ENCODE data around the gene FKBP15. TPM values are rescaled to one million over a fixed set of nuclear protein-coding genes. Genes with fewer than 3 reads are reported as not detected.
"Not testable (repeated sequence)": the region's sequence is repeated elsewhere in the genome, so short reads cannot be mapped to it uniquely, and the experiment has no call there.

FKBP15 gene
- total RNA-seq, 1 donor from 2014 or later: 20.5 TPM

DNA sequence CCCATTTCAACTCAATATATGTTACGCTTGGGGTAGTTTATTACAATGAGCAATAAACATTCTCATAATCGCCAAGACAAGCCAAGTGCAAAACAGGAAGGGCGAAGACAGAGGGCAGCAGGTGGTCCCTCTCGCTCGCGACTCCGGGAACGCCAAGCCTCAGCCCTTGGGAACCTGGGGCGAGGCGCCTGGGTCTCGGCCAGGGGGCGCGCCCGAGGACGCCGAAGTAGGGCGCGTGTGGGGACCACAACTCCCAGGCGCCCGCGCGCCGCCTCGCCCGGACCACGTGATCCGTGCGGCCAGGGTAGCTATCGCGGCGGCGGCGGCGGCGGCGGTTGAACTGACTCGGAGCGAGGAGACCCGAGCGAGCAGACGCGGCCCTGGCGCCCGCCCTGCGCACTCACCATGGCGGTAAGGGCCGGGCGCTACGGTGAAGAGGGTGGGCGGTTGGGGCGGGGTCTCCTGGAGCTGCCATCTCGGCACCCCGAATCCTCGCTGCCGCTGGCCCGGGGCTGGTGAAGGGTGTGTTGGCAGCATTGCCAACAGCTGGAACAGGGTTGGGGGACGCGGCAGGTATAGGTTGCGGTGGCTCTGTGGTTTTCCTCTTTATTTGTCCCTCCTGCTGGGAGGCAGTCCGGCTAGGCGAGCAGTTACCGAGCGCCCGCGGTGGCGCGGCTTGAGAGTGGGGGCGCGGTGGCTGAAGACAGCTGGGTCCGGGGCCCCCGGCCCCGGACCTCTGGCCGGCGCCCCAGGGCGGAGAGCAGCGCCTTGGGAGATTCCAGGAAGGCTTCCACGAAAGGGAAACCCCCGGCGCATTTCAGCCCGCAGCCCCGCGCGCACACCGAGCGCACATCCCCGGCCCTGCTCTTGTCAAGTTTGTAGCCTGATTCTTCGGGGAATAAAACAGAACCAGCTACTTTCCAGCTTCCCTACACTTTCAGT lies 70.1 kb downstream of the FKBP15 start, which contains the start of gene SLC31A2:
Gene SLC31A2, plus strand, starts transcription at position 338 of the 942 bp plus-strand sequence. Its CDS starts 68 bp downstream, at position 406.
- DNase-seq (ENCODE audit: low read depth): peak; percentile 97

DNA sequence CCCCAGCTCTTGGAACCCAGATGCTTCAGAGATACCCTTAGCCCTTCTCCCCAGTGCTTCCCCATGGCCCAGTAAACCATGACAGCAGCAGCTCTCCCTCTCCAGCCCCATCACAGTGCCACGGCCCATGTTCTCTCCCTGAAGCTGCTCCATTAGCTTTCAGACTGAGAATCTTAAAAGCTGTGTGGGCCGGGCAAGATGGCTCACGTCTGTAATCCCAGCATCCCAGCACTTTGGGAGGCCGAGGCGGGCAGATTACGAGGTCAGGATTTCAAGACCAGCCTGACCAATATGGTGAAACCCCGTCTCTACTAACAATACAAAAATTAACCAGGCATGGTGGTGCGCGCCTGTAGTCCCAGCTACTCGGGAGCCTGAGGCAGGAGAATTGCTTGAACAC lies 71.5 kb downstream of the FKBP15 start:
- DNase-seq (ENCODE audit: low read depth): not testable (repeated sequence)

DNA sequence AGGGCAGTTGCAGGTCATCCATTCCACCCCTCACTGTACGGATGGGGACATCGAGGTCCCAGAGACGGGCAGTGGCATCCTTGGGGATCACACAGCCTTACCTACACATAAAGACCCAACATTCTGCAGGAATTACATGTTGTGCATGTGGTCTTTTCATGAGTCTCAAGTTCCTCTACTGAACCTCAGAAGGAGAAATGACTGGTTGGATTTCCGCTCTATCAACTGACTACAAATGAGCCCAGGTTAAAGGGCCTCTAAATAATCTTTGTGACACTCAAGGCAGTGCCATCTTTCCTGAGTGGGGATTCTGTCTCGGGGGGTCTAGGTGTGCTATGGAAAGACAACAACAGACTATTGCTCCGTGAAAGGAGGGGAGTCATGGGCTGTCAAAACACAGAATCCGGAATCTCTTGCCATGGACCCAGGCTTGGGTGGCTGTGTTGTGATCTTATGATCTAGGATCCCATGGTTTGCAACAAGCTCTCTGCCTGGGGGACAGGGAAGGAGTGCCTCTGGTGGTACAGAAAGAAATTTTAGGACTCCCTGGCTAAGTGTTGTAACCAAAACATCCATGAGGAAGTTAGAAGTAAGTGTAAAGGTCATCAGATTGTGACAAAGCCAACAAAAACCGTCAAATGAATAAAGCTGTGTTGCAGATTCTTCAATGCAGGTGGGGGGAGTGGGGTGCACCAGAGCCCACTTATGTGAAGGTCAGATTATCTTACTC lies 72.1 kb downstream of the FKBP15 start:
- no peak for DNase-seq (ENCODE audit: low read depth)

DNA sequence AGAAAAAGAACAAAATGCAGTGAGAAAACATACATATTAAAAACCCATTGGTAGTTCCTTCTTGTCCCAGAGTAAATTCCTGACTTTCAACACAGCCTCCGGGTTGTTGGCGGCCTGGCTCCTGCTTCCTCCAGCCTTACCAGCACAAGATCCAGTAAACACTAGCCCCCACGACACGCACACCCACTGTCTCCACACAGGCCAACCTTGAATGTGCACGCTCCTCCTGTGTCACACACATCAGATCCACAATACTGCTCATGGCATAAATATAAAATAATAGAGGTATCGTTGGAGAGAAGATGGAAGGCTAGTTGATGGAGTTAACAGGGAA lies 72.7 kb downstream of the FKBP15 start:
- DNase-seq (ENCODE audit: low read depth): no peak

DNA sequence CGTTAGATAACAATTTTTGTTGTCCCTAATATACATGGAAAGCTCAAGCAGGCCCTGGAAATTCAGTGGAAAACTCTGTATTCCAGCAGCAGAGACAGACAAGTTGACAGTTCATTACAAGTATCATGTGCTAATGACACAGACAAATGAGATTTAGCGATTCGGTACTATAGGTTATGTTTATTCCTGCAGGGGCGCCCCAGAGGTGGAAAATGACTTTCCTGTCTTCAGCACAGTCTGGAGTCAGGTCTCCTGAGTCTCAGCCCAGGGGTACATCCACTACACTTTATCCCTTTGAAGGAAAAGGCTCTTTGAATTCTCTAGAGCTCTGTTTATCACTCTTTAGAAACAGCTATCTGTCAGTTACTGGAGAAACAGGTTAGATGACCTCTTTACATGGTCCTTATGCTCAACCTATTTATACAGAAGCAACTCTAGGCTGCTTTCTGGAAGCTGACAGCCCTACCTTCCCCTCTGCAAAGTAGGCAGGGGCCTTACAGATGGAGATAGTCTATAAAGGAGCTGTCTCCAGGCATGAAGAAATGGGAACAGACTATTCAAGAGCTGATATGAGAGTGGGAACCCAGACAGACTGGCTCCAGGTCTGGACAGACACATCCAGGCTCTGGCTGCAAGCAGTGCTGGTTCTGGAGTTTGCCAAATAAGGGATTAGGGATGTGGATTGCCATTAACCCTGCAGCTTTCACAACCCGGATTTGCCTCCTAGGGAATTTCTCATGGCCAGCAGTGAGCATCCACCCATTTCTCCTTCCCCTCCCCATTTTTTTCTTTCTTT lies 77.4 kb downstream of the FKBP15 start:
- DNase-seq (ENCODE audit: low read depth): no peak

DNA sequence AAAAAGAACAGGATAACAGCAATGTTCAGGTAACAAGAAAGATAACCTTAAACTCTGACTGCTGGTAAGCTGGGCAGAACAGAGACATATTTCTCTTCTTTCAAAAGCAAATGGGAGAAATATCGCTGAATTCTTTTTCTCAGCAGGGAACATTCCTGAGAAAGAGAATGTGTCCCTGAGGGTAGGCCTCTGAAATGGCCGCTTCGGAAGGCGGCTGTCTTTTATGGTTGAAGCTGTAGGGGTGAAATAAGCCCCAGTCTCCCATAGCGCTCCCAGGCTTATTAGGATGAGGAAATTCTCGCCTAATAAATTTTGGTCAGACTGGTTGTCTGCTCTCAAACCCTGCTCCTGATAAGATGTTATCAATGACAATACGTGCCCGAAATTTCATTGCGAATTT lies 80.2 kb downstream of the FKBP15 start:
- not testable (repeated sequence) for DNase-seq (ENCODE audit: low read depth)

DNA sequence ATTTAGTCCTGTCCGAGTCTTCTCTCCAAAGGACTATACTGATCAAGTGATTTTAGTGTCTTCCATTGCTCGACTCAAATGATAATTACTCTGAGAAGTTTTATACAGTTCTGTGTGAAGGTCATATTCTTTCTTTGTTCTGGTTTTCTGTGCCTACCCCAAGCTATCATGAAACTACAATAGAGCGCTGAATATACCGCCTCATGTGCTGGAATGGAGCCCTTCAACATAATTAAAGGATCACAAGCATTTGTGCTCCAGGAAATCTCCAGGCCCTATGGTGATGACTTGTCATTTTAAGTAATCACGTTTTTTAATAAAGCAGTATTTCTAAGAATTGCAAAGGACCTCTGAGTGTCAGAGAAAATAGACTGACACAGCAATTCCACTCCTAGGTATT lies 81.1 kb downstream of the FKBP15 start:
- no peak for DNase-seq (ENCODE audit: low read depth)

DNA sequence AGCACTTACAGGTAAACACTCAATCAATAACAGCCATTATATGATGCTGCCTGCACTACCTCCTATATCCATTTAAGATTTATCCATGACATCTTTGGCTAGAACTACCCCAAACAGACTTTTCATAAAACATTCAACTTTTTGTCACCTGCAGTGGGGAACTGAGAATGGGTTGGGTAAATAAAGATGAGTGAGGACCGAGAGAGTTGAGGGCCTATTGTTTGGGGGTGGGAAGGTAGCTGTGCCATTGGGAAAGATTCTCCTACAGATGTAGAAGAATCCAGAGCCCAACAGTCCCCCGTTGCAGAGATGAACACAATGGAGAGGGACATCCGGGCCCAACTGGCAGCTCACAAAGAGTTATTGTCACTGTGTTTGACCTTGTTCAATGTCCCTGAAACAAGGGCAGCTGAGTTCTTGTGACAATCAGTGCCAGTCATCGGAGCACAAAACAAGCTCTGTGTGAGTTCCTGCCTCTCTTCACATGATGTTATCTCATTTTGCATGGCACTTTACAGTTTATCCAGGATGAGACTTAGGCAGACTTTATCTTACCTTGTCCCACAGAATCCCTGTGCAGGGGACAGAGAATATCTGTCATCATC lies 81.8 kb downstream of the FKBP15 start:
- no peak for DNase-seq (ENCODE audit: low read depth)

DNA sequence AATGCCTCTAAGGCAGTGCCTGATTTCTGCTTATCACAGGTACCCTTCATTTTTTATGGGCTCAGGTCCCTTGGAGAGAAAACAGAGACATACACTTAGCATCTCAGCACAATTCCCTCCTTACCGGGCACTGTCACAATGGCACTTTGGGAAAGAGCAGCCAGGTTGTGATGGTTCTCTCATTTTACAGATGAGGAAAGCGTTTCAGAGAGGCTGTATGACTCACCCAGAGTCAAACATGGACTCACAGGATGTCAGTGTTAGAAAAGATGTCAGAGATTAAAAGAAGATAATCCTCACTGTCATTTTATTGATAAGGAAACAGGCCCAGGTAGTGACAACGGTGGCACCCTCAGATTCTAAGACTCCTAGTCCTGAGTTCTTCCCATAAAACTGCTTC lies 82.3 kb downstream of the FKBP15 start:
- no peak for DNase-seq (ENCODE audit: low read depth)

DNA sequence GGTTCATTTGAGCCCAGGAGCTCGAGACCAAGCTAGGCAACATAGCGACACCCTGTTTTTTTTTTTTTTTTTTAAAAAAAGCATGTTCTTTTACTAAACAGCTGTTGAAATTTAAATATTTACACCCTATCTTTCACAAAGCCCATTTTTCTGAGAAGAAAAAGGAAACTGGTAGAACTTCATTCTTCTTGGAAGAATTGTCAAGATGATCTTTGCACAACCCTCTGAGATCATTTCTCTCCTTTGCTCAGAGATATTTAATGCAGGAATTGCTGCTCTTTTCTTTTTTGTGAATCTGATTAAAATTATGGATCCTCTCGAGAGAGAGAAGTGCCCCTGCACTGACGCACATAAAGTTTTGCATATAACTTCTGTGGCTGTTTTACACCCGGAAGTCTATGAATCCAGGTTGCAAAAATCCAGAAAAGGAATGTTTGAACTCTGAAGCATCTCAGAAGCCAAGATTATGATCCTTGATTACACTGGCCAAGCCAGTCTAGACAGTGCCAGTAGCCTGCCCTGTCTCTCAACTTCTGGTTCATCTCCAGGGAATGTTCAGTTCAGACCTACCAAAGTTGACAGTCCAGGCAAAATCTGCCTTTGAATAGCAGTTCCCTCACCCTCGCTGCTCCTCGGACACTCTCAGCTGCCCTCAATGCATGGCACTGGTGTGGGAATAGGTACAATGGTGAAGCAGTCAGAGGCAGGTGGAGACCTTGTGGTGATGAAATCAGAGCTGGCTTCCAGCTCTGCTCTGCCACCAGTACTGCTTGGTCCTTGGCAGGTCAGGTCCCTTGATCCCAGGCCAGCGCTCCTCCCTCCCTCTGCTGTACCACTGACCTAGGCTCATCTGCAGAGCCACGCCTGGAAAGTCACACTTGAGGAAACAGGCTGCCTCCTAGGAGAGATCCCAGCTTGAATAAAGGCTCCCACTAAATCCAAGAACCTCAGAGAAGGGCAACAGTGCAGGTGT lies 83.6 kb downstream of the FKBP15 start:
- DNase-seq (ENCODE audit: low read depth): no peak

DNA sequence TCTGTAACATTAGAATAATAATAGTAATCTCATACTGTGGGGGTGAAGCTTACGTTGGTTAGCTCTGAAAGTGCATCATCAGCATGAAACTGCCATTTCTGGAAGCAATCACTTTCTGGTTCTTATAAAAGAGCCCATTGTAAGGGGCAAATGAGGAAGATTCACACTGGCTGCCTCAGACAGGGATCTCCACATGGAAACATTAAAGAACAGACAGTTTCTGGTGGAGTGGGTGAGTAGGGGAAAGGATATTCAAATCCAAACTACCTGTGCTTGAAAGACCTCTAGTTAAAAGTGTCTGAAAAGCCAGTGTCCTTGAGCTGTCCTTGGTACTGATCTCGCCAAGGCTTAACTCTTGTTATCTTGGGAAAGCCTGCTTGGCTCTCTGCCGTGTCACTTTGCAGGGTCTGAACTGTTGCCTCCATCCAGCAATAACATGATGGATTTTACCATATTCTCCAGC lies 89.4 kb downstream of the FKBP15 start:
- peak; percentile 70 for DNase-seq (ENCODE audit: low read depth)

DNA sequence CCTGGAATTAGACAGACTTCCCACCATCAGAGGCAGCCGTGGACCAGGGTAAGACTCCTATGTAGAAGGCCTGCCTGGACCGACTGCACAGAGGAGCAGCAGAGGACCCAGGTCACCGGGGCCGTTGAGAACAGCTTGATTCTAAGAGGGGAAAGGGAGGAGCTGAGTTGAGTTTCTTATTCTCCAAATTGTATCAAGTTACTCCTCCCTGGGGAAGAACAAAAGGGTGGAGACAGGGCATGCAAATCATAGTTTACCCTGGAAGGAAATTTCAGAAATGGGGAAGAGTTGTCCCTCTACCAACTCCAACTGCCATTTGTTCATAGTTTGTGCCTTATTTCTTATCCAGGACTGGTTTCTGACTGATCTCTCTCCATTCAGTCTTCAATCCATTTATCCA lies 91.2 kb downstream of the FKBP15 start:
- DNase-seq (ENCODE audit: low read depth): no peak

DNA sequence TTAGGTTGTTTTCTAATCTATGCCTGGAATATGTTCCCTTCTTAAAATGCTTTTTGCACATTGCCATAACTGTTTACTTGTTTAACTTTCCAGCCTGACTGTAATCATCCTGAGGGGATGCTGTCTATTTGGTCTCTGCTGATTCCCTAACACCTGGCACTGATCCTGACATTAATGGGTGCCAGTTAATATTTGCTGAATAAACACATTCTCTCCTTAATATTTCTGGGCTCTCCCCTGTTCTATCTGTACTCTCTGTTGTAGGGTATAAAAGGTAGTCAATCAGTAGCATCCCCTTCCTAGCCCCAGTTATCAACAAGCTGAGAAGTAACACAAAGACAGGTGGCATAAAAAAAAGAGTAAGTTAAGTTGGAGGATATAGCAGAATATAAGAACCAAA lies 91.6 kb downstream of the FKBP15 start:
- no peak for DNase-seq (ENCODE audit: low read depth)

DNA sequence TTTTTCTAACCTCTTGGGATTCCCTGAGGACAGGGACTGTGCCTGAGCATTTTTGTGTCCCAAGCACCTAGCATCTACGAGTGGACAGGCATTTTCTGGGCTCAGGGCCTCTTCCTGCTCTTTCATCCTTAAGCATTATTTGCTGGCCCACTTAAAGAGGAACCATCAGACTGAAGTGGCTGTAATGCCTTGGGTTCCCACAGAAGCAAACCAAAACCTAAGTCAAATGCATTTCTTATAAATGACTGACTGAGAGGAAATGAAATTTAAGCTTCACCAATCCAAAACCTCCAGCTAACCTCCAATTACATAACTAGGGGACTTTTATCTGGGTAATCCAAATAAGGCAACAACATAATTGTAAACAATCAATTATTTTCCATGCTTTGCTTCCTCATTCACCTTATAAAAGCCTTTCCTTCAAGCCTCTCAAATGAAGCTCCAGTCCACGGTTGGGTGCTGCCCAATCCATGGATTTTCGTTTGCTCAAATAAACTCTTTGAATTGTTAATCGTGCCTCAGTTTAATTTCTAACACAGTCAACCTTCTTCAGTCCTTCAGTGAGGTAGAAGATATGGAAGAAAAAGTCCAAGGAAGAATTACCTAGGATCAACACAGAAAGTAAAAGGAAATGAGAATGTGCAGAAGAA lies 95.6 kb downstream of the FKBP15 start:
- DNase-seq (ENCODE audit: low read depth): no peak

DNA sequence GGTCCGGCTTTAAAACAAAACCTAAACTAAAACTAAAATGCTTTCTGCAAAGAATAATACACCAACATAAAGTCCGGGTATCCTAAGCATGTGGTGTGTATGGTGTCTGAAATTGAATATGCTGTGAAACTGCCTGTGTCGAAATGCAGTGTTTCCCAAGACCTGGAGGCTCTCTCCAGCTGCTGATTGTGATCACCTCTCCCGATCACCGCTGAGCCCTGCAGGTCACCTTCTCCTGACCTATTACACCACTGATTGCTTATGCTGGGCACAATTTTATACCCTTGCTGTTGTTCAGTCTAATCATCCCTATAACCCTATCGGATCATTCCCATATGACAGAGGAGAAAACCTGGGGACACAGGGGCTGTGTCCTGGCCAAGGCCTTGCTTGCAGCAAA lies 102.2 kb downstream of the FKBP15 start:
- DNase-seq (ENCODE audit: low read depth): not testable (repeated sequence)

Data from myocyte (in vitro differentiated cells).